IPS-20b (cell line): ENCODE data around the gene TMPRSS6.

Experiments
- H3K27ac ChIP-seq: one replicate; pipeline ENCODE4 v1.5.1; 2013; ENCODE audit warnings: low read length
- H3K27me3 ChIP-seq: 2 replicates; pipeline ENCODE4 v1.6.1; 2013; ENCODE audit warnings: mild to moderate bottlenecking, low read length, inconsistent platforms; ENCODE audit not compliant: insufficient read depth
- H3K36me3 ChIP-seq: 2 replicates; pipeline ENCODE4 v1.6.1; 2013; ENCODE audit warnings: low read depth, mild to moderate bottlenecking, inconsistent platforms, low read length, moderate library complexity; ENCODE audit not compliant: insufficient read depth
- H3K4me1 ChIP-seq: 2 replicates; pipeline ENCODE4 v1.6.1; 2013; ENCODE audit warnings: mild to moderate bottlenecking, control low read depth, inconsistent platforms, low read length, moderate library complexity; ENCODE audit not compliant: insufficient read depth
- H3K4me3 ChIP-seq: 2 replicates; pipeline ENCODE4 v1.5.1; 2013; ENCODE audit warnings: mild to moderate bottlenecking, low read length, inconsistent platforms
- H3K9ac ChIP-seq: 2 replicates; pipeline ENCODE4 v1.6.1; 2013; ENCODE audit warnings: low read depth, mild to moderate bottlenecking, inconsistent platforms, low read length, moderate library complexity
- H3K9me3 ChIP-seq: 2 replicates; pipeline ENCODE4 v1.6.1; 2013; ENCODE audit warnings: mild to moderate bottlenecking, low read depth, low read length, inconsistent platforms; ENCODE audit not compliant: insufficient read depth

The TMPRSS6 gene

DNA sequence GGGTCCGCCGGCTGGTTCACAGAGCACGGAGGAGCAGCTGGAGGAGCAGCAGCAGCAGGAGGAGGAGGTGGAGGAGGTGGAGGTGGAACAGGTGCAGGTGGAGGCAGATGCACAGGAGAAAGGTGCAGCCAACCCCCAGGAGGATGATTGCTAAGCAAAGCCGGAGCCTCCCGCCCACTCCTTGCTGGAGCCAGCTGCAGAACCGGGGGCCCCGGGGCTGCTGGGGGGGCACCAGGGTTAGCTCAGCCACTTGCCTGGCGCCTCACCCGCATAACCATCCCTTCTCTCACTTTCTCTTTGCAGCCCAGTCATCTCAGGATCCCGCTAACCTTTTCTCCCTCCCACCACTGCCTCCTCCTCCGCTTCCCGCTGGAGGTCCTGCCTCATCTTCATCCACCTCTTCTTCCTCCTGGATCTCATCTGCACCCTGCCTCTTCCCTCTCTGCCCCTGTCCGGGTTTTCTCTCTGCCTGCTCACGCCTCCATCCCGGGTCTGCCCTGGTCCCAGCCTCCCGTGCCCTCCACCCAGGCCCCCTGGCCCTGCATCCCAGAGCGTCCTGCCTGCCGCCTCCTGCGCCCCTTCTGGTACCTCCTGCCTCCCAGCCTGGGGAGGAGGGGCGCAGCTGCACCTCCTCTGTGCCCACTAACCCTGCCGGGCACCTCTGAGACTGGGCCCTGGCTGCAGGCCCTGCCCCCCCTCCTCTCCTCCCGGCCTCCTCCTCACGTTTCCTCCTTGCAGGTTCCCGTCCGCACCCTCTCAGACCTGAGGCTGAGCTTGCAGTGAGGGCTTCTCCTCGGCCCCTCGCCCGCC is 48.5 kb downstream of the TMPRSS6 start:
- Histone ChIP-seq H3K9me3 (no peaks in the 10 kb centered on the region), H3K27ac (no peak overlapping the region), H3K27me3 (peaks cover 23% of the 10 kb centered on the region), H3K36me3 (peaks cover 28% of the 10 kb centered on the region; the same call in 1 of the 2 replicates), H3K9ac (no peak overlapping the region), H3K4me3 (no peak overlapping the region), H3K4me1 (no peaks in the 10 kb centered on the region; the same call in 1 of the 2 replicates)

DNA sequence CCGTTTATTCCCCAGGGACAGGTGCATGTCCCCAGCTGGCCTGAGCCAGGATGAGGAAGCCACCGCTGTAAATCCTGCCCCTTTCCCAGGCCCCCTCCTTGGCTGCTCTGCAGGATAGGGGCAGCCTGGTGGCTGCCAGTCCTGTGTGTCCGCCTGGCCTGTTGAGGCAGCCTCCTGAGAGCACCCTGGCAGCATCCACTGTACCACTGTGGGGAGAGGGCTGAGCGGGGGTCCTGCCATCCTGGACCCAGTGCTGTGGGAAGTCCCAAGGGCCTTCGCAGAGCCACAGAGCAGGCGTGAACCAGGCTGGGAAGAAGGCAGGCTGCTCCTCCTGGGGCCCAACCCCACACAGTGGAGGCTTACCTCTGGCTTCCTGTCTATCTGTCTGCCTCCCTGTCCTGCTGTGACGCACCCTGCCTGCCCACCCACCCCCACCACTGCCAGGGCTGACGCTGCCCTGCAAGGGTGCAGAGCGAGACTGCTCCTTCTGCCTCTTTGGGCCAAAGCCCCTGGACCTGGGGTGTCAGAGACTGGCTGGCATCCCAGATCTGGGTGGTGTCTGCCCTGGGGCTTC is 49.5 kb downstream of the TMPRSS6 start:
- no peak overlapping the region for H3K4me3 ChIP-seq
- no peaks in the 10 kb centered on the region for H3K9me3 ChIP-seq
- H3K4me1 ChIP-seq = no peaks in the 10 kb centered on the region; the same call in 1 of the 2 replicates
- peaks cover 32% of the 10 kb centered on the region; the same call in 1 of the 2 replicates for H3K36me3 ChIP-seq
- H3K27me3 ChIP-seq = peaks cover 12% of the 10 kb centered on the region; the same call in 1 of the 2 replicates
- H3K27ac ChIP-seq = no peak overlapping the region
- no peak overlapping the region for H3K9ac ChIP-seq

DNA sequence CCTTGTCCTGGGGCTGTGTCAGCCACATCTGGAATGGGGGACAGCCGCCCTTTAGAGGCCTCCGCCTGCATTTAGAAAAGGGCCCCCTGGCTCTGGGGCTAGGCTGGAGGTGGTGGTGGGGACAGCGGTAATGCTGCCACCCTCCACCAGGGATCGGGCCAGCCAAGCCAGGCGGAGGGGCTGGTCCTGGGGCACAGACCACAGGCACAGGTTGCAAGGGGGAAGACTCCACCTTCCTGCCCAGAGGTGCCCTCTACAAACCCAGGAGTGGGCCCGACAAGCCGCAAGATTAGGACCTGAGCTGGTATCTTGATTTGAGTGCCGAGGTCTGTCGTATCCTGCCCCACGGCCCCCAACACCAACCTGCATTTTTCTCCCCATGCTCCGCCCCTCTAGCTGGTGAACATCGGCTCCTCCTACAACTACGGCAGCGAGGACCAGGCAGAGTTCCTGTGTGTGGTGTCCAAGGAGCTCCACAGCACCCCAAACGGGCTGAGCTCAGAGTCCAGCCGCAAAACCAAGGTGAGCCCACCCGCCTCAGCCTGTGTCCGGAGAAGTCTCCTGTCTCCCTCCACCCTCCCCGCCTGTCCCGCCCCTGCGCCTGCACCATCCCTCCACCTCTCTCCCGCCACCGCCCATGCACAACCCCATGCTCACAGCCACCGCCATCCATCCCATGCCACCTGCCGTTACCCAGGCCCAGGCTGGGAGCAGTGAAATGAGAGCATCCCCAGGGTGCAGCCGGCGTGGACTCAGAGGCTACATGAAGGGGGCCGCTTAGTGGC is 50.4 kb downstream of the TMPRSS6 start:
- Histone ChIP-seq H3K4me1 (no peaks in the 10 kb centered on the region; the same call in 1 of the 2 replicates), H3K27me3 (peaks cover 4% of the 10 kb centered on the region; the same call in 1 of the 2 replicates), H3K9me3 (no peaks in the 10 kb centered on the region), H3K36me3 (peaks cover 33% of the 10 kb centered on the region; the same call in 1 of the 2 replicates), H3K27ac (no peak overlapping the region), H3K9ac (no peak overlapping the region), H3K4me3 (no peak overlapping the region)

DNA sequence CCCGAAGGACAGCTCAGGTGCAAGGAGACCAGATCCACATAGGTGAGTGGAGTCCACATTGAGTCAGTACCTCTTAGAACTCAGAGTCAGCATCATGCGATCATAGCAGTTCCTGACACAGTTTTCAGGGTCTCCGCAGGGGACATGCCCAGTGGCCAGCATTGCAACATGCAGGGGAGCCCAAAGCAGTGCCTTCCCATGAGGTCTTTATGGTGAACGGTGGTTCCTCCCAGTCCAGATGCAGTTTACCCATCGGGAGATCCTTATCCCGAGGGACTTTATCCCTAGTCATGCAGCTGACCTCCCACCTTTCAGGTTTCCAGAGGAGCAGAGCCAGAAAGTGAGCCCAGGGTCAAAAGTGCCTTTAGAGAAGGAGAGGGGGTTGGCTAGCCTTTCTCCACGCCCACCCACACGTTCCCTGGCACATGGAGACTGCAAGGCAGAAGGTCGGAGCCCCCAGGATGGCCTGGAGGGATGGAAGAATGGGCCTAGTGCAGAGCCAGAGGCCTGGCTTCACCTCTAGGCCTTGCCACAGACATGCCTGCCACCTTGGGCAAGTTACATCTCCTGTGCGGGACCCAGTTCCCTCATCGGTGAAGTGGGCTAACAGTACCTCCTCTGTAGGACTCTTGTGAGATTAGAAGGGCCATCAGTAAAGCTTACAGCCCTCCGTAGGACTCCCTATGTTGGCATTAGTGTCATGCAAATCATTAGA is 51.6 kb downstream of the TMPRSS6 start:
- Histone ChIP-seq H3K9me3 (no peaks in the 10 kb centered on the region), H3K4me3 (no peak overlapping the region), H3K36me3 (peaks cover 38% of the 10 kb centered on the region; the same call in 1 of the 2 replicates), H3K4me1 (no peaks in the 10 kb centered on the region; the same call in 1 of the 2 replicates), H3K27me3 (no peaks in the 10 kb centered on the region), H3K27ac (no peak overlapping the region), H3K9ac (no peak overlapping the region)

DNA sequence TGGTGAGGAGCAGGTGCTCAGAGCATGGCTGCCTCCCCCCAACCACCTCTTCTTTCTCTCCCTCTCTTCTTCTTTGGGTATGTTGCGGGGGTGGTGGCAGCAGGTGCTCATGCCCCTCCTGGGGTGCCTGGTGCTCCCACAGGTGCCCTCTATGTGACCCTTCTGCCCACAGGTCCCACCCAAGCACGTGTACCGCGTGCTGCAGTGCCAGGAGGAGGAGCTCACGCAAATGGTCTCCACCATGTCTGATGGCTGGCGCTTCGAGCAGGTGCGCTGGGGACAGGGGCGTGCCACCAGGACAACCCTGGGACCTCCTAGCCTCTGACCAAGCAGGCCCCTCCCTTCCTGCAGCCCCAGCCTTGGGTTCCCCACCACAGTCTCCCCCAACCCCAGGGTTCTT is 52.3 kb downstream of the TMPRSS6 start:
- H3K27ac ChIP-seq = no peak overlapping the region
- no peak overlapping the region for H3K4me3 ChIP-seq
- no peaks in the 10 kb centered on the region for H3K4me1 ChIP-seq
- H3K9ac ChIP-seq = no peak overlapping the region
- H3K36me3 ChIP-seq = peaks cover 38% of the 10 kb centered on the region; the same call in 1 of the 2 replicates
- H3K9me3 ChIP-seq = no peaks in the 10 kb centered on the region
- no peaks in the 10 kb centered on the region for H3K27me3 ChIP-seq

DNA sequence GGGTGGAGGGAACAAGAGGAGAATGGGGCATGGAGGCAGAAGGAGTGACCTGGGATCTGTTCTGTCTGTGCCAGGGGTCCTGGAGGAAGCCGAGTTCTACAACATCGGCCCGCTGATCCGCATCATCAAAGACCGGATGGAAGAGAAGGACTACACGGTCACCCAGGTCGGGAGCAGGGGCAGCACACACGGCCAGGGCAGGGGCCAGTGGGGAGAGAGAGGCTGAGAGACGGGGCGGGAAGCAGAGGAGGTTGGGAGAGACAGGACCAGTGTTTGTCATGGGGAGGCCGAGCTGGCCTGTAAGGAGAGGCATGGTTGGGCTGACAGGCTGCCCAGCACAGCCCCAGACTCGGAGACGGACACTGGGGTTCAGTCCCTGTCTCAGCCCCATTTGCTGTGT is 53.3 kb downstream of the TMPRSS6 start:
- Histone ChIP-seq H3K4me1 (no peaks in the 10 kb centered on the region), H3K9ac (no peak overlapping the region), H3K27me3 (no peaks in the 10 kb centered on the region), H3K4me3 (no peak overlapping the region), H3K36me3 (peaks cover 38% of the 10 kb centered on the region; the same call in 1 of the 2 replicates), H3K27ac (no peak overlapping the region), H3K9me3 (no peaks in the 10 kb centered on the region)

DNA sequence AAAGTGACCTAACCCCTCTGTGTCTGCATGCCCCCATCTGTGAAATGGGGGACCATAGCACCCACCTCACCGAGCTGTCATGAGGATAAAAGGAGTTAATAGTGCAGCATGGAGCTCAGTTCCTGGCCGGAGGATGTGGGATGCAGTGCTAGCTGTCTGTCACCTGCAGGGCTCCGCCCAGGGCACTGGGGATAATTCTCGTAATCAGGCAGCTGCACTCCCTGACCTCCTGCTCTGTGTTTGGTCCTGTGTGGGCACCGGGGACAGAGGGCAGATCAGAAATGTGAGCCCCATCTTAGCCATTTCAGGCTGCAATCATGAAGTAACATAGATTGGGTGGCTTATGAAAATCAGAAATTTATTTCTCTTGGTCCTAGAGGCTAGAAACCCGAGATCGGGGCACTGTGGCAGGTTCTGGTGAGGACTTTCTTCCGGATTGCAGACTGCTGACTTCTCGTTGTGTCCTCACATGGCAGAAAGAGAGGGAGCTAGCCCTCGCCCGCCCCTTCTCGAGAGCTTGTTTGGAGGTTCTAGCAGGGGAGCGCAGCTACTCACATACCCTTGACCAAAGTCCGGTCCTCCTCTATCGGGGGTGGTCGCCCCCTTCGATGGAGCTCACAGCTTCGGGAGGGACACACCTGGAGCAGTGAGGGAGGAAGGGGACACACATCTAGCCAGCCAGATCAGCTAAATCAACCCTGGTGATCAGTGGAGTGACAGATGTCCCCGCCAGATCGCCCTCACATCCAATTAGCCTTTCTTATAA is 54.7 kb downstream of the TMPRSS6 start:
- Histone ChIP-seq H3K9ac (no peak overlapping the region), H3K36me3 (peaks cover 36% of the 10 kb centered on the region; the same call in 1 of the 2 replicates), H3K4me1 (no peaks in the 10 kb centered on the region)

DNA sequence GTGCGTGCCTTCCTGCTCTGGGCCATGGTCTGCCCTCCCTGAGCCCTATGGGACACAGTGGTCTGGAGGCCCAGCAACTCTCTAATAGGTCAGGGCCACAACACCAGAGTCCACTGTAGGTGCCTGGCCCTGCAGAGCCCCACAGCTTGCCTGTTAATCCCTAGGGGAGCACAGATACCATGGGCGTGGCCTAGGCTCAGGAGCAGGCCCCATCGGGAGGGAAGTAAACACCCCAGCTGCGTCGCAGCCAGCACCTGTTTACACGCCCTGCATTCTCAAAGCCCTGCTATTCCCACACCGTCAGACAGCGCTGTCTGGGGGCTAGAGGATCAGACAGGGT is 55.5 kb downstream of the TMPRSS6 start:
- Histone ChIP-seq H3K9me3 (no peaks in the 10 kb centered on the region), H3K9ac (no peak overlapping the region), H3K4me3 (no peak overlapping the region), H3K36me3 (peaks cover 30% of the 10 kb centered on the region; the same call in 1 of the 2 replicates), H3K27me3 (peaks cover 8% of the 10 kb centered on the region), H3K4me1 (no peaks in the 10 kb centered on the region), H3K27ac (no peak overlapping the region)

More for the DNA sequence above, 54.7 kb downstream of the TMPRSS6 start:
- Histone ChIP-seq H3K4me3 (no peak overlapping the region), H3K27ac (no peak overlapping the region), H3K27me3 (peaks cover 8% of the 10 kb centered on the region), H3K9me3 (no peaks in the 10 kb centered on the region)

DNA sequence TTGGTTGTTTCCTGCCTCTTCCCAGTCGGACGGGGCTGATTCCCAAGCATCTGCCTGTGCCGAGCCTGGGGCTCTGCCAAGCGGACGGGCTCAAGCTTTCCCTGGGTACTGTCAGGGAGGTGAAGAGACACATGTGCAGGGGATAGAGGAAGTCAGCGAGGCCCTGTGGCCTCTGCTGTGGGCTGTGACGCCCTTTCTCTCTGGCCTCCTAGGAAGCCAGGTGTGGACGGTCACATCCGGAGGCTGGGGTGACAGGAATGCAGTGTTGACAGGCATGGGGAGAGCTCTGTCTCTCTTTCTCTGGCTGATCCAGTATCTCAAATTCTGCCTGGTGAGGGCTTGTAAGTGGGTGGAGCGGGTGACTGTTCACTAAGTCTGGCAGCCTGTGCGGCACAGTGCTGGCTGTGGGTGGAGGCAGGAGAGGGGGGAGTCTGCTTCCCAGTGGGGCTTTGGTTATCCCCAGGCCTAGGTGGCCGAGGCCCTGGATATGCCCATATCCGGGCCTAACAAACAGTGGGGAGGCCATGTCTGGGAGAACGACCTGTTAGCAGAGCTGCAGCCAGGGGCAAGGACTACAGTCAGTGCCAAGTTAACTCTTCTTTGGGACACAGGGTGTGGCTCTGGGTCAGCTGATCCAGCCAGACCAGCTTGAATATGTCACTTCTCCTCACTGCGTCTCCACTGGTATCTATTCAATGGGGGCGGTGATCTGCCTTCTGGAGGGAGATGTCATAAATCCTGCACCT is 56.0 kb downstream of the TMPRSS6 start:
- Histone ChIP-seq H3K9me3 (no peaks in the 10 kb centered on the region), H3K4me1 (no peaks in the 10 kb centered on the region), H3K27ac (no peak overlapping the region), H3K9ac (no peak overlapping the region), H3K36me3 (peaks cover 28% of the 10 kb centered on the region; the same call in 1 of the 2 replicates), H3K4me3 (no peak overlapping the region), H3K27me3 (peaks cover 8% of the 10 kb centered on the region)
